GM21723 (cell line): ENCODE results near the gene PFDN6.
"Not testable (repeated sequence)": the region's sequence is repeated elsewhere in the genome, so short reads cannot be mapped to it uniquely, and the experiment has no call there.

Source experiments
- ATAC-seq: cut with Tn5 transposase; IDR thresholded peaks from one replicate; pipeline ENCODE4 v1.9.1; 2021; ENCODE audit warnings: mild to moderate bottlenecking, moderate library complexity; ENCODE audit not compliant: unreplicated experiment

PFDN6 gene

DNA sequence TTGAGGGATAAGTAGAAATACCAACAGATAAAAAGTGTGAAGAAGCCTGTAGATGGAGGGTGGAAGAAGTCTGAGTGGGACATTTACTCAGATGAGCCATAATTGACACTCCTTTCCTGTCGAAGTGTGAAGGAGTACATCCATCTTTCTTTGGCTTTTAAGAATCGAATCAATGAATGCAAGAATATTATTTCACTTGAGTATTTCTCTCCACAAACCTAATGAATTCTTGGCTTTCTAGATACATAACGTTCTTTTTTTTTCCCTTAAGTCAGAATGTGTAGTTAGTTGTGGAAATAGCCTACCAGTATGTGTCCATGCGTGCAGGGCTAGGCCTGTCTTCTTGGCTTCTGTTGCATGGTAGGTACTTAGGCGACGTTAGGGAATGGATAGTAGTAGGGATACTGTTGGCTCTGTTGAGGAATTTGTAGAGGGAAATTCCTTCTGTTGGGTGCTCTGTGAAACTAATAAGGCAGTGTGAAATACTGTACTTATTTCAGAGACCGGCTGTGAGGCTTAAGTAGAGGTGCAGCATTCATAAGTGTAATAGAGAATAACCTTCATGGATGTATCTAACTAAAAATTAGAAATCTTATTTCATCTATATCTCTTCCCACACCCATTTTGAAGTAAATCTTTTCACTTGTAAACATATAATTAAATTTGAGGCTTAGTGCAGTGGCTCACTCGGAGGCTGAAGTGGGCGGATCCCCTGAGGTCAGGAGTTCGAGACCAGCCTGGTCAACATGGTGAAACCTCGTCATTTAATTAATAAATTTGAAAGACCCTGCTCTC is 16.1 kb upstream of the PFDN6 start:
- no peak for ATAC-seq

DNA sequence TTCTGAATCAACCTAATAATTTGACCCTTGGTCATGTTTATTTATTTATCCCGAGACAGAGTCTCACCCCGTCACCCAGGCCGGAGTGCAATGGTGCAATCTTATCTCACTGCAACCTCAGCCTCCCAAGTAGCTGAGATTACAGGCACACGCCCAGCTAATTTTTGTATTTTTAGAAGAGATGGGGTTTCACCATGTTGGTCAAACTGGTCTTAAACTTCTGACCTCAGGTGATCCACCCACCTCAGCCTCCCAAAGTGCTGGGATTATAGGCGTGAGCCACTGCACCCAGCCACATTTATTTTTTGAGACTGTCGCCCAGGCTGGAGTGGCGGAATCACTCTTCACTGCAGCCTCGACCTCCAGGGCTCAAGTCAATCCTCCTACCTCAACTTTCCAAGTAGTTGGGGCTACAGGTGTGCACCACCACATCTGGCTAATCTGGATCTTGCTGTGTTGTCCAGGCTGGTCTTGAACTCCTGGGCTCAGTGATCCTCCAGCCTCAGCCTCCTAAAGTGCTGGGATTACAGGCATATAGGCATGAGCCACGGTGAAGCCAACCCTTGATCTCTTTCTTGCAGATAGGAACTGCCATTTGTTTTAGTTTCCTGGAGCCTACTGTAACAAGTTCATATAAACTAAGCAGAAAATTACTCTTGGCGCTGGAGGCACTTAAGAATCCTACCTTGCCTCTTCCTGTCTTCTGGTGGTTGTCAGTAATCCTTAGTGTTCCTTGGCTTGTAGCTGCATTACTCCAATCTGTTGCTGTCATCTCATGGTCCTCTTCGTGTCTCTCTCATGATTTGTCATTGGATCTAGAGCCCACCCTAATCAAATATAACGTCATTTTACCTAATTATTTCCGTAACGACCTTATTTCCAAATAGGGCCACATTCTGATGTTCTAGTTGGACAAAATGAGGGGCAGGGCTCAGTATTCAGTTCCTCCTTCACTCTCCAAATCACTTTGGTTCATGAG is 15.2 kb upstream of the PFDN6 start:
- ATAC-seq = no peak

DNA sequence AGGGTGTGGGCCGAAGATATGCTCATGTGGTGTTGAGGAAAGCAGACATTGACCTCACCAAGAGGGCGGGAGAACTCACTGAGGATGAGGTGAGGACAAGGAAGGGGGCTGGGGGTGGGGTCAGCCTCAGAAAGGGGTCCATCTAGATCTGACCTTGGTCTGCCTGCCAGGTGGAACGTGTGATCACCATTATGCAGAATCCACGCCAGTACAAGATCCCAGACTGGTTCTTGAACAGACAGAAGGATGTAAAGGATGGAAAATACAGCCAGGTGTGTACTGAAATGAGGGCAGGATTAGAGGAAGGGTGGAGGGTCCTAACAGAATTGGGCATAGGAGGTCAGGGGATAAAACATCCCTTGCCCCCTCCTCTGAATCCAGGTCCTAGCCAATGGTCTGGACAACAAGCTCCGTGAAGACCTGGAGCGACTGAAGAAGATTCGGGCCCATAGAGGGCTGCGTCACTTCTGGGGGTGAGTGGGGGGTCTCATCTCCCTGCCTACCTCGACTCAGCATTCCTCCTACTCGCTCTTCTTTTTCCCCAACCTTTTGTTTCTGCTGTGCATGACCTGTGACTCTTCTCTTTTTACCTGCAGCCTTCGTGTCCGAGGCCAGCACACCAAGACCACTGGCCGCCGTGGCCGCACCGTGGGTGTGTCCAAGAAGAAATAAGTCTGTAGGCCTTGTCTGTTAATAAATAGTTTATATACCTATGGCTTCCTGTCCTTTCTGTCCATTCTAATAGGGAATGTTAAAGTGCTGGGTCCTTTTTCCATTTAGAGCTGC is 13.4 kb upstream of the PFDN6 start:
- ATAC-seq = not testable (repeated sequence)

GRCh38 chr6:33276581-33276863 is 12.9 kb upstream of the PFDN6 start:
- ATAC-seq = no peak

DNA sequence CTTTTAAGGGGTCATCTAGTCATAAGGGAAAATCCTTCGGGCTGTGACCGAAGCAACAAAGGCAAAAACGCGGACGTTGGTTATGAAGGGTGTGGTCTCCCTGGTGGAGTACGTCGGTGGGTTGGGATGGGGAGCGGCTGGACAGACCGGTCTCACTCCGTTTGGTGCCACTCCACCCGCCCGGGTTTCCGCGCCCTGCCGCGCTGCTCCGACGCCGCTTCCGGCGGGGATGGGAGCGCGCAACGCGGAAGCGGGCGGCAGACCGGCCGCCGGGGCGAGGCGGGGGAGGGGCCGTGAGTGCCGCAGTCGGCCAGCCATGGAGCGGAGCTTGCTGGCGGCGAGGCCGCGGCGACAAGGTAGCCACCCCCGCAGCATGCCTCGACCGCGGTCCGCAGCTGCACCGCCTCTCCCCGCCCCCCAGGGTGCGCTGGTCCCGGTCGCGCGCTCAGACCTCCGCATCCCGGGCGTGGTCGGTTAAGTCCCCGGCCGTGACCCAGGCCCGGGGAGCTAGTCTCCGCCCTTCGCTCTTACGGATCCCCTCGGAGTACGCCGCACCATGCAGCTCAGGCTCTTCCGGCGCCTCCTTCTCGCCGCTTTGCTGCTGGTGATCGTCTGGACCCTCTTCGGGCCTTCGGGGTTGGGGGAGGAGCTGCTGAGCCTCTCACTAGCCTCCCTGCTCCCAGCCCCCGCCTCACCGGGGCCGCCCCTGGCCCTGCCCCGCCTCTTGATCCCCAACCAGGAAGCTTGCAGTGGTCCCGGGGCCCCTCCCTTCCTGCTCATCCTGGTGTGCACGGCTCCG is 12.3 kb upstream of the PFDN6 start, which contains the start of gene B3GALT4:
B3GALT4 (plus strand) TSS at position 260 of the 799 bp plus-strand sequence; CDS start at position 557, 297 bp downstream.
- ATAC-seq = peak; percentile 68

GRCh38 chr6:33277663-33278391 is 11.6 kb upstream of the PFDN6 start:
- ATAC-seq = peak; percentile 19

DNA sequence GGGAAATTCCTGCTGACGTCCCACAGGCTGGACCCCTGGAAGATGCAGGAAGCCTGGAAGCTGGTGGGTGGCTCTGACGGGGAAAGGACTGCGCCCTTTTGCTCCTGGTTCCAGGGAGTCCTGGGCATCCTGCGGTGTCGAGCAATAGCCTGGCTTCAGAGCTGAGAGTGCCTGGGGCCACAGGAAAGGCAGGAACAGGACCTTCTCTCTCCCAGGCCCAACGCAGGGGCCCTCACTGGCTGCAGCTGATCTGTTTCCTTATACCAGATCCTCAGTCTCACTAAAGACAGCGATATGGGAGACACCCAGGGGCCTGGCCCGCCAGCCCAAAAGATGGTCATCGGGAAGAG is 11.0 kb upstream of the PFDN6 start:
- no peak for ATAC-seq

DNA sequence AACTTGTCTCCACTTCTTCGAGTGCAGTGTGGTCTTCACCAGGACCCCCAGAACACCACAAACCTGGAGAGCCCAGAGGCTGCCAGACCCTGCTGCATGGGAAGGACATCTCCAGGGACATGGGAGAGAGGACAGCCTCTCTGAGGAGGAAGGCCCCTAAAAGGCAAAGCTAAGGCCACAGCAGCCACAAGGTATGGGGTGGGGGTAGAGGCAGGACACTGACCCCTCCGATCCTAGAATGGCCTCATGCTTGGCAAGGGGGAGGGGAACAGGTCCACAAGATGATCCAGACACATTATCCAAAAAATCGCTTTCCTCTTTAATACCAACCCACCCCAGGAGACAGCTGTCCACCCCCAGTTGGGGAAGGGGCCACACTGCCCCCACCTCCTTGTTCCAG is 10.6 kb upstream of the PFDN6 start:
- no peak for ATAC-seq

GRCh38 chr6:33279257-33279695 is 10.1 kb upstream of the PFDN6 start:
- ATAC-seq = no peak

DNA sequence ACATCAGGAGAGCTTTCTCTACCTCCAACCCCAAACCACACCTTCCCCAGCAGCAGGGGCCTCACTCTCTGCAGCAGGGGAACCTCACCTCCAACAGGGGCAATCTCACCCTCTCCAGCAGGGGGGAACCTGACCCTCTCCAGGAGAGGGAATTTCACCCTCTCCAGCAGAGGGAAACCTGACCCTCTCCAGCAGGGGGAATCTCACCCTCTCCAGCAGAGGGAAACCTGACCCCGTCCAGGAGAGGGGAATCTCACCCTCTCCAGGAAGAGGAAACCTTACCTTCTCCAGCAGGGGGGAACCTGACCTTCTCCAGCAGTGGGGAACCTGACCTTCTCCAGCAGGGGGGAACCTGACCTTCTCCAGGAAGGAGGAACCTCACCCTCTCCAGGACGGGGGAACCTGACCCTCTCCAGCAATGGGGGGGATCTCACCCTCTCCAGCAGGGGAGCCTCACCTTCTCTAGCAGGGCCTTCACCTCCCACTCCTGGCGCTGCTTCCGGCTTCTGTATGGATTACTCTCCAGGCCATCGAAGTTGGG is 9.4 kb upstream of the PFDN6 start:
- ATAC-seq = no peak

GRCh38 chr6:33280539-33280938 is 8.9 kb upstream of the PFDN6 start:
- no peak for ATAC-seq

DNA sequence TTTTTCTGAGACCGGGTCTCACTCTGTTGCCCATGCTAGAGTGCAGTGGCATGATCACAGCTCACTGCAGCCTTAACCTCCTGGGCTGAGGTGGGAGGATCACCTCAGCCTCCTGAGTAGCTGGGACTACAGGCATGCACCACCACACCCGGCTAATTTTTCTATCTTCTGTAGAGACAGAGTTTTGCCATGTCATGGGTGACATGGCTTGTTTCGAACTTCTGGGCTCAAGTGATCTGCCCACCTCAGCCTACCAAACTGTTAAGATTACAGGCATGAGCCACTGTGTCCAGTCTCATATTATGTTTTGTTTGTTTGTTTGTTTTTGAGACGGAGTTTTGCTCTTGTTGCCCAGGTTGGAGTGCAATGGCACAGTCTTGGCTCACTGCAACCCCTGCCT is 4.2 kb upstream of the PFDN6 start:
- ATAC-seq = not testable (repeated sequence)

DNA sequence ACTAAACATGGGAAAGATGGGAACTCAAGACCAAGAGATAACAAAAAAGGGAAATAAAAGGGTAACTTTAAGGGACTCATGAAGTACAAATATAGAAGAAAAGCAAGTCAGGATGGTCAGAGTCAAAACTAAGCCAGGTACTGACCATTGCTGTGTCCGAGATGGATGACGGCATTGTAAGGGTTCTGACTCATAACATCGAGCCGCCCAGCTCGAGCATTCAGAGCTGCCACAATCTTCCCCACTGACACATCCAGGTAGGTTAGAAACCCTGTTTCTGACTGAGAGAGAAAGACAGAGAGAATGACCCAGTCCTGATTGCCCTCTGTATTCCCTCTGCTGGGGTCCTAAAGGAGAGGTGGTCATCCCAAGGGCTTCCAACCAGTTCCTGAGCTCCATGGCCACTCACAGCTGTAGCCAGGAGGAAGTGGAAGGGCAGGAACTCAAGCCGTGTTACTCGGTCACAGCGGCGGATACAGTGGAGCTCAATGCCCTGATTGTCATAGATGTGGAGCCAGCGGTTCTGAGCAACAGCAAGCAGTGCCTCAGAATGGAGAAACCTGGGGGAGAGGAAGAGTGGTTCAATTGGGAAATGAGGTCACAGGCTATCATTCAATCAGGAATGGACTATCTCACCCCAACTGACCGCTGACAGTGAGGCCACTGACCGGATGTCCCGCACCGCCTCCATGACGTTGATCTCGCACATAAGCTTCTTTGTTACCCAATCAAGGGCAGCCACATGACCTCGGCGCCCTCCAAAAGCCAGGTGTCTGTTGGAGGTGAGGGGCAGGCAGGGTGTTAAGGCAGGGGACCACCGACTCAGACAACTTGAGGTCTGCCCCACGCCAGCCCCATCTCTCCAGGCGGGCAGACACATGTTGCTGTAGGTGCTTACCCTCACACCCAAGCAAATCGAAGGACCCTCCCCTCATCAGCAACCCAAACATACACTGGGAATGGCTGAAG is 2.2 kb upstream of the PFDN6 start:
- ATAC-seq = no peak

DNA sequence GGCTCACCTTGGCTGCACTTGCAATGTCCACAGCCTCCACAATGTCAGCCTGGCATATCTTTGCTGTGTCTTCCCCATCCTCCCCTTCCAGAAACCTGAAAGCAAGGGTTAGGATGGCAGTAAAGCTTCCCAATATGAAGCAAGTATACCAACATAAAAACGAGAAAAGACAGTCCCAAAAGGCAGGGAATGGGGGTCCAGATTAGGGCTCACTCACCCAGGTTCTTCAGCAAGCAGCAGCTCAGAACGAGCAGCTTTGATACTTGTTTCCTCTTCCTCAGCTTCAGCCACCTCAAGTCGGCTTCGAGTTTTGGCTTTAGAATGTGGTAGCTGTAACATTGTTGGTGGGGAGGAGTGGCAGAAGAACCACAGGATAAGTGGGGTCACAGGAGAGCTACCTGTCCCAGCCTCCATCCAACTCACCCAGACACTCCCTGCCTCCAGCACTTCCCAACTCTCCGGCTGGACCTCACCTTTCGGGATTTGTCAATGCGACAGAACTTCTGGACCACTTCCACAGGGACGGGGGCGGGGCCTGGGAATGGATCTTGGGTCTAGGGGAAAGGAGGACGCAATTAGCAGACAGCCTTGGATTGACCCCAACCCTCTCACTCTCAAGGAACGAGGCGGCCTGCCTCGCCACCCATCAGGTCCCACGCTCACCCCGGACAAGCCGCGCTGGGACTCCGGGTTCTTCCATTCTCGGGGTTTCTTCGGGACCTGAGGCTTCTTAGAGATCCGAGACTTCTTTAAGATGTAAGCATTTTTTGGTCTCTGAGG is 1.1 kb upstream of the PFDN6 start:
- ATAC-seq = no peak

DNA sequence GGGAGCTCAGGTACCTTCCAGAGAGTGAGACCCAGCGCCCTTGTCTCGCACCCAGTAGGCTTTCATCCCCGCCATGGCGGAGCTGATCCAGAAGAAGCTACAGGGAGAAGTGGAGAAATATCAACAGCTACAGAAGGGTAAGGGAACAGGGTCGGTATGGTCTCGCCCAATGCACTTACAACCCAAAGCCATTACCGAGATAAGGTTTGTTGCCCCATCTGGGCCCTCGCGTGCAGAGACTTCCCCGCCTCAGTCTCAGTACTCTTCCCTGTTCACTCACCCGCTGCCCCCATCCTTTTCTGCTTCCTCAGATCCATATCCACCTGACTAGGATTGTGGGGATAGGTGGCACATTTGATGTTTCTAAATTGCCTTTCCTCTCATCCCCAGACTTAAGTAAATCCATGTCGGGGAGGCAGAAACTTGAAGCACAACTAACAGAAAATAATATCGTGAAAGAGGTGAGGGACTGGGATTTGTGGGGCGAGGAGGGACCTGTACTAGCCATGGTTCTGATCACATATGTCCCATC is 449 bp downstream of the PFDN6 start:
- ATAC-seq = peak; percentile 5

GRCh38 chr6:33290459-33290858 is 1.1 kb downstream of the PFDN6 start:
- no peak for ATAC-seq

GRCh38 chr6:33292996-33293682 is 3.7 kb downstream of the PFDN6 start:
- ATAC-seq = no peak
